ENCODE results near the gene LTBP1. TPM values are rescaled to one million over a fixed set of nuclear protein-coding genes. Genes with fewer than 3 reads are reported as not detected.

Gene LTBP1
- total and polyA plus RNA-seq, 12 donors: 6.2 to 47.2 (median 15.5) TPM

DNA sequence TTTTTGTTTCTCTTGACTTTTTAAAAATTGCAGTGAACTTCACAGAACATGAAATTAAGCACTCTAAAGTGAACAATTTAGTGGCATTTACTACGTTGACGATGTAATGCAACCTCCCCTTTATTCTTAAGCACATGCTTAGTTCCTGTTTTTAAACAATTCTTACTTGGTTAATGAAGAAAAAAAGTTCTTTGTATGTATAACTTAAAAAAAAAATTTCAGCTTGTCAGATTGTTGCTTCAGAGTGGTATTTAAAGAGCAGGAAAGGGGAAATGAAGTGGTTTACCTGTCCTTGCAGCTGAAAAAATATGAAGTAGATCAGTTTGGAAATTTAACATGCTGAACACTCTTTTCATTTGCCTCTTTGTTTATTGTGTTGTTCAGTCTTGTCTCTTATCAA is 434.0 kb downstream of the LTBP1 start:
- Histone ChIP-seq H3K27ac (no peak overlapping the region), H3K4me3 (no peak overlapping the region), H3K9me3 (replicated peaks in 1 of 3) (no peaks in the 10 kb centered on the region), H3K36me3 (replicated peaks in 1 of 2) (no peaks in the 10 kb centered on the region), H3K4me1 (replicated peaks in 1 of 2) (no peaks in the 10 kb centered on the region), H3K27me3 (no peaks in the 10 kb centered on the region)
- no peak for TF ChIP-seq POLR2A (IDR thresholded peaks at IDR 0.05)
- TF ChIP-seq, protein P1, sequence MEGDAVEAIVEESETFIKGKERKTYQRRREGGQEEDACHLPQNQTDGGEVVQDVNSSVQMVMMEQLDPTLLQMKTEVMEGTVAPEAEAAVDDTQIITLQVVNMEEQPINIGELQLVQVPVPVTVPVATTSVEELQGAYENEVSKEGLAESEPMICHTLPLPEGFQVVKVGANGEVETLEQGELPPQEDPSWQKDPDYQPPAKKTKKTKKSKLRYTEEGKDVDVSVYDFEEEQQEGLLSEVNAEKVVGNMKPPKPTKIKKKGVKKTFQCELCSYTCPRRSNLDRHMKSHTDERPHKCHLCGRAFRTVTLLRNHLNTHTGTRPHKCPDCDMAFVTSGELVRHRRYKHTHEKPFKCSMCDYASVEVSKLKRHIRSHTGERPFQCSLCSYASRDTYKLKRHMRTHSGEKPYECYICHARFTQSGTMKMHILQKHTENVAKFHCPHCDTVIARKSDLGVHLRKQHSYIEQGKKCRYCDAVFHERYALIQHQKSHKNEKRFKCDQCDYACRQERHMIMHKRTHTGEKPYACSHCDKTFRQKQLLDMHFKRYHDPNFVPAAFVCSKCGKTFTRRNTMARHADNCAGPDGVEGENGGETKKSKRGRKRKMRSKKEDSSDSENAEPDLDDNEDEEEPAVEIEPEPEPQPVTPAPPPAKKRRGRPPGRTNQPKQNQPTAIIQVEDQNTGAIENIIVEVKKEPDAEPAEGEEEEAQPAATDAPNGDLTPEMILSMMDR (IDR thresholded peaks at IDR 0.05): no peak
- intact Hi-C loops (cut with DNase I): no loop called here
- DNase-seq: no peak
- WGBS, 4 donors: 69 to 84% (median 79%) methylated on average over 2 of the region's 2 CpGs

DNA sequence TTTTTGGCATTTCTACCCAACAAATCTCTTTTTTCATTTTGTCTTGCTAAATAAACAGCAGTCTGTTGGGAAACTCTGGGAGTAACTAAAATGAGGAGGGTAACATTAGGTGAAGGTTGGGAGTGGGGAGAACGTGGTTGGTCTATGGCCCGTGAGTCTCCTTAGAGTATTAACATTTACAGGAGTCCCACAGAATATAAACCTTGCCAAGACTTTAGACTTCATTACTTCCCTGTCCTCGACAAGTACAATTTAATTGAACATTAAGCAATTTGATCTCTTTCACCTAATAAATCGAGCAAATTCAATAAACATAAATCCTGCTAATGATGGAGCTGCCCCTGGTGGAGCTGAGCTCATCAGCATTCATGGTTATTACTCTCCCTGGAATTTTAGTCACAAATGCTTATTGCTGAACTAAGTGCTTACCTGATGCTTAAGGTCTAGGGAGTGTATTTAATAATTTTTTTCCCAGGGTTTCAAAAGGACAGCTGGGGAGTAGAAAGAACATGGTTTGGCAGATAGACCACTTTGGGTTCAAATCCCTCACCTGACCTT is 434.6 kb downstream of the LTBP1 start:
- TF ChIP-seq POLR2A (IDR thresholded peaks at IDR 0.05): no peak
- TF ChIP-seq, protein P1 (IDR thresholded peaks at IDR 0.05): no peak
- no peaks in the 10 kb centered on the region for H3K4me1 ChIP-seq (replicated peaks in 1 of 2)
- no peak for DNase-seq
- H3K9me3 ChIP-seq (replicated peaks in 1 of 3): no peaks in the 10 kb centered on the region
- no peaks in the 10 kb centered on the region for H3K36me3 ChIP-seq (replicated peaks in 1 of 2)
- H3K27me3 ChIP-seq: no peaks in the 10 kb centered on the region
- WGBS, 4 donors: 77 to 89% (median 82%) methylated on average over 4 of the region's 4 CpGs
- no peak overlapping the region for H3K27ac ChIP-seq
- intact Hi-C loops (cut with DNase I): no loop called here
- no peak overlapping the region for H3K4me3 ChIP-seq

DNA sequence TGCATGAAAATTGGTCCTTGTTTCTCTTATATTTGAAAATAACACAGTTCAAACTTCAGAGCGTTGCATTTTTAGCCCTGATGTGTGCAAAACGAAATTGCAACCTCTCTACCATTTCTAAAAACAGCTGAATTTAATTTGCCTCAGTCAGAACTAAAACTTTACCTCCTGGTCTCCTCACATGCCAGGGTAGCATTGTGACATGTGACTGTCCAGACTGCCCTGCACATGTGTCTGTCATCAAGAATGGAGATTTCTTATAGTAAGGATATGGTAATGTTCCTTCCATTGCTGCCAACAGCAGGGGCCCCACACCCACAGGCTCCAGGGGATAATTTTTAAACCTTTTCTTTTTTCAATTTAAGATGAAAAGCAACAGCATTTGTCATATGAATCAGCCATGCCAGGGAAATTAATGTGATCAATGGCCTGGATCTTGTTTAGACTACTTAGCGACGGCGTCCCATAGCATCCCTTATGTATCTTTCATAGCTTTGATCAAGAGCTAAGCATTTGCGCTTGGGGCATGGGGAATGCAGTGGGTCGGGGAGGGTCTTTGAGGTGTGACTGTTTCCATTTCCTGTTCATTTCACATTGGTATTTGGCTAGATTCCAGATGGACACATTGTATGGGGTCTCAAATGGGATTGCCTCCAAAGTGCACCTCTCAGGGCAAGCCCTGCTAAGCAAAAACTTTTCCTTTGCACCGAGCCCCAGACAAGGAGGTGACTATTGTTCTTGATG is 437.3 kb downstream of the LTBP1 start:
- 84 to 91% (median 87%) methylated on average over 8 of the region's 8 CpGs for WGBS, 4 donors
- Histone ChIP-seq H3K27ac (no peak overlapping the region), H3K9me3 (replicated peaks in 1 of 3) (no peaks in the 10 kb centered on the region), H3K4me3 (no peak overlapping the region), H3K27me3 (no peaks in the 10 kb centered on the region), H3K36me3 (replicated peaks in 1 of 2) (no peaks in the 10 kb centered on the region), H3K4me1 (replicated peaks in 1 of 2) (no peaks in the 10 kb centered on the region)
- no peak for DNase-seq
- TF ChIP-seq POLR2A (IDR thresholded peaks at IDR 0.05): no peak
- TF ChIP-seq, protein P1 (IDR thresholded peaks at IDR 0.05): no peak
- intact Hi-C loops (cut with DNase I): no loop called here

DNA sequence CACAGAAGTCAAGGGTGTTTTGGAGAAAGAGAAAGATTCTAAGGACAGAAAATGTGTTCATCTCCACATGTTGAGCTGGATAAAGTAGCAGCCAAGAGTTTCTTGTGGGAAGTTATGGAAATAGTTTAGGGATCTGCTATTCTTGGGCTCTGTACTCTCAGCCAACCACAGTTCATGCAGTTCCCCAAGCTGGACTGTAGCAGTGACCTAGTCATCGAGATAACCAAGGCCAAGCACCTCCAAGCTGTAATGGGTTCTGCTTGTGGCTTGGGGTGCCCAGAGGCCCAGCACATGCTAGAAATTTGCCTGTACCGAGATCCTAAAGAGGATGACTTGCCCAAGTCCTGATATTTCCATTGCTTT is 437.8 kb downstream of the LTBP1 start:
- no peaks in the 10 kb centered on the region for H3K4me1 ChIP-seq (replicated peaks in 1 of 2)
- DNase-seq: no peak
- no peak overlapping the region for H3K4me3 ChIP-seq
- no peak overlapping the region for H3K27ac ChIP-seq
- no peaks in the 10 kb centered on the region for H3K9me3 ChIP-seq (replicated peaks in 1 of 3)
- 84 to 91% (median 86%) methylated on average over 2 of the region's 2 CpGs for WGBS, 4 donors
- TF ChIP-seq POLR2A (IDR thresholded peaks at IDR 0.05): no peak
- TF ChIP-seq, protein P1 (IDR thresholded peaks at IDR 0.05): no peak
- H3K36me3 ChIP-seq (replicated peaks in 1 of 2): no peaks in the 10 kb centered on the region
- intact Hi-C loops (cut with DNase I): no loop called here
- H3K27me3 ChIP-seq: no peaks in the 10 kb centered on the region

Data from adrenal gland (tissue), 12 donors.